Suprapubic skin (tissue), 3 donors: ENCODE results near the gene PLEKHG5.

Experiments
- CTCF ChIP-seq, 2 donors: fragments of 200-600 bp in 1 of 2; fragments of 450-650 bp in 1 of 2; sonication (generic) in 1 of 2; IDR thresholded peaks; one replicate each; pipeline ENCODE4 v1.5.1; 2016 to 2019; ENCODE audit warnings: antibody characterized with exemption in 2 of 2, mild to moderate bottlenecking in 1 of 2, moderate library complexity in 1 of 2
- EP300 ChIP-seq: sonication (generic); formaldehyde crosslinking; IDR thresholded peaks from one replicate; pipeline ENCODE4 v1.6.1; 2017; ENCODE audit warnings: antibody characterized with exemption
- POLR2A ChIP-seq, 2 donors: fragments of 450-650 bp; IDR thresholded peaks; one replicate each; pipeline ENCODE4 v1.6.1; 2017; ENCODE audit warnings: antibody characterized with exemption in 2 of 2, mild to moderate bottlenecking in 2 of 2, moderate library complexity in 2 of 2

GRCh38 chr1:6423321-6423999, 68.0 kb downstream of the PLEKHG5 start:
- no peak for TF ChIP-seq EP300
- TF ChIP-seq CTCF (IDR thresholded peaks at IDR 0.05), result peak; percentile 11 to 79
- TF ChIP-seq POLR2A (IDR thresholded peaks at IDR 0.05), result no peak
